Loucy (cell line): Measurements from ENCODE around the gene MT1H.

Experiments
- H2AFZ ChIP-seq: fragments of 200-600 bp; sonication (generic); 2 replicates; pipeline ENCODE4 v1.6.0; 2016; ENCODE audit warnings: antibody characterized with exemption, mild to moderate bottlenecking, low read length, moderate library complexity
- H3F3A ChIP-seq: fragments of 200-600 bp; 2 replicates; pipeline ENCODE4 v1.6.0; 2016; ENCODE audit warnings: antibody characterized with exemption, low read depth, mild to moderate bottlenecking
- H3K27me3 ChIP-seq: fragments of 200-600 bp; sonication (generic); 2 replicates; pipeline ENCODE4 v1.6.1; 2014; ENCODE audit warnings: low read length, mild to moderate bottlenecking; ENCODE audit not compliant: insufficient read depth, poor library complexity, severe bottlenecking
- H3K36me3 ChIP-seq: fragments of 200-600 bp; sonication (generic); 2 replicates; pipeline ENCODE4 v1.6.1; 2016; ENCODE audit warnings: low read length; ENCODE audit not compliant: insufficient read depth
- H3K4me1 ChIP-seq: fragments of 200-600 bp; sonication (generic); 2 replicates; pipeline ENCODE4 v1.5.1; 2014; ENCODE audit warnings: low read length, mild to moderate bottlenecking; ENCODE audit not compliant: insufficient read depth, poor library complexity, severe bottlenecking
- H3K4me2 ChIP-seq: fragments of 200-600 bp; sonication (generic); 2 replicates; pipeline ENCODE4 v1.6.0; 2014; ENCODE audit warnings: antibody characterized with exemption, low read length, low read depth, mild to moderate bottlenecking; ENCODE audit not compliant: poor library complexity, severe bottlenecking
- H3K4me3 ChIP-seq: fragments of 200-600 bp; sonication (generic); 2 replicates; pipeline ENCODE4 v1.5.1; 2014; ENCODE audit warnings: low read length, mild to moderate bottlenecking, mixed read lengths; ENCODE audit not compliant: poor library complexity, severe bottlenecking
- H3K79me2 ChIP-seq: fragments of 200-600 bp; sonication (generic); 2 replicates; pipeline ENCODE4 v1.6.1; 2014; ENCODE audit warnings: low read length; ENCODE audit not compliant: insufficient read depth
- H3K9ac ChIP-seq: fragments of 200-600 bp; sonication (generic); 2 replicates; pipeline ENCODE4 v1.6.0; 2014; ENCODE audit warnings: mild to moderate bottlenecking, low read depth, low read length, moderate library complexity; ENCODE audit not compliant: poor library complexity, severe bottlenecking
- H3K9me2 ChIP-seq: fragments of 200-600 bp; sonication (generic); replicated peaks from 2 replicates; pipeline ENCODE4 v1.6.1; 2016; ENCODE audit warnings: low read depth, low read length, mixed read lengths
- H3K9me3 ChIP-seq: fragments of 200-600 bp; sonication (generic); 2 replicates; pipeline ENCODE4 v1.6.1; 2014; ENCODE audit warnings: mild to moderate bottlenecking, antibody characterized with exemption, low read length, low read depth; ENCODE audit not compliant: insufficient read depth
- H4K20me1 ChIP-seq: fragments of 200-600 bp; sonication (generic); 2 replicates; pipeline ENCODE4 v1.6.0; 2014; ENCODE audit warnings: antibody characterized with exemption, low read length, mild to moderate bottlenecking; ENCODE audit not compliant: insufficient read depth, poor library complexity, severe bottlenecking
- CTCF ChIP-seq: fragments of 200-600 bp; sonication (generic); conservative IDR thresholded peaks from 2 replicates; pipeline ENCODE4 v1.5.1; 2014; ENCODE audit warnings: mild to moderate bottlenecking, antibody characterized with exemption, low read length
- EZH2phosphoT487 ChIP-seq: fragments of 200-600 bp; IDR thresholded peaks from 2 replicates; pipeline ENCODE4 v1.6.1; 2018; ENCODE audit warnings: antibody characterized with exemption, mild to moderate bottlenecking, moderate library complexity, borderline replicate concordance

MT1H gene

GRCh38 chr16:56649271-56649670 lies 20.3 kb upstream of the MT1H start:
- no peaks in the 10 kb centered on the region for H3K27me3 ChIP-seq
- no peak overlapping the region for H3K4me3 ChIP-seq
- TF ChIP-seq EZH2phosphoT487, result no peak
- TF ChIP-seq CTCF, result no peak
- no peaks in the 10 kb centered on the region for H3K36me3 ChIP-seq
- H3F3A ChIP-seq, result no peaks in the 10 kb centered on the region
- H4K20me1 ChIP-seq, result no peaks in the 10 kb centered on the region
- H3K4me2 ChIP-seq, result no peak overlapping the region
- H3K79me2 ChIP-seq, result no peaks in the 10 kb centered on the region
- no peak overlapping the region for H2AFZ ChIP-seq
- H3K9me3 ChIP-seq, result no peaks in the 10 kb centered on the region
- no peaks in the 10 kb centered on the region for H3K4me1 ChIP-seq
- no peak overlapping the region for H3K9ac ChIP-seq
- H3K9me2 ChIP-seq, result no peaks in the 10 kb centered on the region

- Histone ChIP-seq H3K9me2 (no peaks in the 10 kb centered on the region), H3K9ac (no peak overlapping the region), H3F3A (no peaks in the 10 kb centered on the region), H3K27me3 (no peaks in the 10 kb centered on the region), H2AFZ (no peak overlapping the region), H3K4me2 (no peak overlapping the region), H3K36me3 (no peaks in the 10 kb centered on the region), H3K9me3 (no peaks in the 10 kb centered on the region), H3K4me3 (no peak overlapping the region), H4K20me1 (no peaks in the 10 kb centered on the region), H3K79me2 (no peaks in the 10 kb centered on the region), H3K4me1 (no peaks in the 10 kb centered on the region)
- TF ChIP-seq CTCF, result no peak
- TF ChIP-seq EZH2phosphoT487, result no peak
Observed at GRCh38 chr16:56649820-56650219, 19.8 kb upstream of the MT1H start.

GRCh38 chr16:56651586-56651985 lies 18.0 kb upstream of the MT1H start, which contains the start of gene MT1B:
TSS of gene MT1B (plus strand) at chr16:56651886. CDS start at chr16:56651954, 68 bp downstream.
- Histone ChIP-seq H2AFZ (no peak within 1 kb of the TSS), H3K36me3 (no peaks in the 10 kb centered on the region), H3K4me2 (no peak within 1 kb of the TSS), H4K20me1 (no peaks in the 10 kb centered on the region), H3K79me2 (no peaks in the 10 kb centered on the region), H3K9ac (no peak within 1 kb of the TSS), H3F3A (no peaks in the 10 kb centered on the region), H3K9me3 (no peaks in the 10 kb centered on the region), H3K4me1 (no peaks in the 10 kb centered on the region), H3K27me3 (no peaks in the 10 kb centered on the region), H3K9me2 (no peaks in the 10 kb centered on the region), H3K4me3 (no peak within 1 kb of the TSS)
- TF ChIP-seq EZH2phosphoT487 (no peak), CTCF (no peak)
